NCI-H2196 (cell line): ENCODE measurements around the gene NDUFV1.
"Not testable (repeated sequence)": the region's sequence is repeated elsewhere in the genome, so short reads cannot be mapped to it uniquely, and the experiment has no call there.

Source experiments
- DNase-seq: peaks from one replicate; lab custom pipeline; 2025; ENCODE audit not compliant: unreplicated experiment; lab: John Stamatoyannopoulos, UW

NDUFV1 gene

DNA sequence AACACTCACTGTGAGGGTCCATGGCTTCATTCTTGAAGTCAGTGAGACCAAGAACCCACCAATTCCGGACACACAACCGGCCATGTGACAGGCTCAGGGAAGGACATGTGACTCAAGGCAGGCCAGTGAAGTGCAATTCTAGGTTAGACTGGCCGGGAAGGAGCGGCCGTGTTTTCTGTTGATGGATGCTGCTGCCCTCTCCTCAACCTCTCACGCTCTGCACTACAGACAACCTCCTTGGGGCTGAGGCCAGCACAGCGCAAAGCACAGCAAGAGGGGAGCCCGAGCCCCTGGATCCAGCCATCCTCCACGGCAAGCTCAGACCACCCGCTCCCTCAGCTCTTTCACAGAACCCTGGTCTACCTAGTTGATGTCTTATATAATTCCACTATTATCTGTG, 20.2 kb downstream of the NDUFV1 start:
- no peak for DNase-seq

GRCh38 chr11:67627441-67627811, 20.7 kb downstream of the NDUFV1 start:
- DNase-seq, result no peak

- no peak for DNase-seq
Observed at GRCh38 chr11:67627812-67628624, 21.3 kb downstream of the NDUFV1 start.

DNA sequence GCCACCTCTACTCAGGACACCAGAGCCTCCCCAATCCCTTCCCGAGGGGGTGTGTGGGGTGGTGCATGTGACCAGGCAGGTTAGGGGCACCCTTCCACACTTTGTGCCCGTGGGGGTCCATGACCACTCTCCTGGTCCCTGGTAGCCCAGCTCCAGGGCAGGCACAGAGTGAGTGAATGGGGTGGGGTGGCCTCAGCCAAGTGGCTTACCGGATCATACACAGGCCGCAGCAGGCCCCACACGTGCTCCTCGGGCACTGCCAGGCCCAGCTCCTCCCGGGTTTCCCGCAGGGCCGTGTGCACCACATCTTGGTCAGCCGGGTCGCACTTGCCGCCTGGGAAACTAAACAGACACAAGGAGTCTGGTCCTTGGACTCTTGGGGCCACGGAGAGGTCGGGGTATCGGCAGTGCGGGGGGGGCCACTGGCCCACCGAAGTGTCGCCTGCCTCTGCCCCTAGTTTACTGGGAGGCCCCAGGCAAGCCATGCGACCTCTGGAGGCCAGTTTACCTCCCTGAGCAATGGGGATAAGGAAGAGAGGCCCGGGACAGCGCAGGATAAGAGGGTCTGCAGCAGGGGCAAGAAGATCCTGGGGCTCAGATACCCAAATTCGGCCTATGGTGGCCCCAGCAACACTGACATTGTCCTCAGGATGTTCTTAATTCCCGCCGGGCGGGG, 22.1 kb downstream of the NDUFV1 start:
- no peak for DNase-seq

GRCh38 chr11:67629386-67630227, 22.9 kb downstream of the NDUFV1 start, which contains the start of gene NUDT8:
NUDT8 (minus strand) TSS chr11:67629937; CDS start chr11:67629911, 26 bp downstream.
- peak; percentile 89 for DNase-seq

DNA sequence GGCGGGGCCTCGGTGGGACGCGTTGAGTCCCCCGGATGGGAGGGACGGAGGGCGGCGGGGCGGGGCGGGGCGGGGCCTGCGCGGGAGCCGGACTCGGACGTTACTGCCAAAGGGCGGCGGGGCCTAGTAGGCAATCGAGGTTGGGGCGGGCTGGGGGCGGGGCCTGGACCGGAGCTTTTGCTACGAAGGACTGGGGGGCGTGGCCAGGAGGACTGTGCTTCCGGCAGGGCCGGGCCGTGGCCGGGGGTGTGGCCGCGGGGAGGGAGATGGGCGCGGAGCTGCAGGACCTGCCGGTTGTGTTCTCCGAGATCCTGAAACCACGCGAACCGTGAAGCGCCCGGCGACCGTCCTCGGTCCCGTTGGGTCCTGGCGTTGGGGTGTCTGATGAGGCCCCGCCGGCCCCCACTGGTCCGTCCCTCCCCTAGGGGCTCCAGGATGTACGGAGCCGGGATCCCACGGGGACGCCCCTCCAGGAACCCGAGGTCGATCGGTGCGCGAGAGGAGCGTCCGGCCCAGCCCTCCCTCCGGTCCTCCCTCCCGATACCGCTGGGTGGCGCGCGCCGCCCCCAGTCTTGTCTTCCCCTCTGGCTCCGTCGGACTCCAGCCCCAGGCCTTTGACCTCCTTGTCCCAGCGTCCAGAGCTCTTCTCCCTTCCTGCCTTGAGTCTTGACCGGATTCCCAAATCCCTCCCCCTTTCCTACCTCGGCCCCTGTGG, 23.6 kb downstream of the NDUFV1 start:
- DNase-seq, result peak; percentile 98

GRCh38 chr11:67630943-67631331, 24.2 kb downstream of the NDUFV1 start:
- DNase-seq, result no peak

DNA sequence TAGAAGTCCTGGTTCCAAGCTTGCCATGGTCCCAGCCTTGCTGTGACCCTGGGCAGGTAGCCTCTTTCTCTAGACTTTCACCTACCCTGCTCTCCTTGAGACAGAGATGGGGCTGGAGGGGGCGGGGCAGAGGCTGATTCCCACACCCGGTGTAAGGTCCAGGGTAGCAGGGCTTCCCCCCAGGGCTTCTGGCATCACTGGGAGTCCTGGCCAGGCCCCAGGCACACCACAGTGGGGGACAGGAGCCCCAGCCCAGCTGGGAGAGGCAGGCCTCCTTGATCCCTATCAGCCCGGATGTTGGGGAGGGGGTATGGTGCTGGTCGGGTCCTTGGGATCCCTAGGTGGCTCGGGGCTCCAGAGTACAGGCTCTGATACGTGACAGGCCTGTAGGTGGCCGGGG, 24.7 kb downstream of the NDUFV1 start:
- no peak for DNase-seq

DNA sequence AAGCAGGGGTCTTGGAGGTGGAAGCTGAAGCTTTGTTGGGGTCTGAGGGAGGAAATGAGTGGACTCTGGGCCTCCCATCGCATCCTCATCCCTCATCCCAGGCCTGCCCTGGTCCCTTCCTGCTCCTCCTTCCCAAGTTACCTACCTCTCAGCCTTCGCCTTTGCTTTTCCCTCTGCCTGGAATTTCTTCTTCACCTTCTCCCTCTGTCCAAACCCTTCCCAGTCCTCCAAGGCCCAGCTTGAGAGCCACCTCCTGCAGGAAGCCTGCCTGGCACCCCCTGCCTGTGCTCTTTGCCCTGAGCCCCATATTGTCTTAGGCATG, 25.1 kb downstream of the NDUFV1 start:
- DNase-seq, result no peak

DNA sequence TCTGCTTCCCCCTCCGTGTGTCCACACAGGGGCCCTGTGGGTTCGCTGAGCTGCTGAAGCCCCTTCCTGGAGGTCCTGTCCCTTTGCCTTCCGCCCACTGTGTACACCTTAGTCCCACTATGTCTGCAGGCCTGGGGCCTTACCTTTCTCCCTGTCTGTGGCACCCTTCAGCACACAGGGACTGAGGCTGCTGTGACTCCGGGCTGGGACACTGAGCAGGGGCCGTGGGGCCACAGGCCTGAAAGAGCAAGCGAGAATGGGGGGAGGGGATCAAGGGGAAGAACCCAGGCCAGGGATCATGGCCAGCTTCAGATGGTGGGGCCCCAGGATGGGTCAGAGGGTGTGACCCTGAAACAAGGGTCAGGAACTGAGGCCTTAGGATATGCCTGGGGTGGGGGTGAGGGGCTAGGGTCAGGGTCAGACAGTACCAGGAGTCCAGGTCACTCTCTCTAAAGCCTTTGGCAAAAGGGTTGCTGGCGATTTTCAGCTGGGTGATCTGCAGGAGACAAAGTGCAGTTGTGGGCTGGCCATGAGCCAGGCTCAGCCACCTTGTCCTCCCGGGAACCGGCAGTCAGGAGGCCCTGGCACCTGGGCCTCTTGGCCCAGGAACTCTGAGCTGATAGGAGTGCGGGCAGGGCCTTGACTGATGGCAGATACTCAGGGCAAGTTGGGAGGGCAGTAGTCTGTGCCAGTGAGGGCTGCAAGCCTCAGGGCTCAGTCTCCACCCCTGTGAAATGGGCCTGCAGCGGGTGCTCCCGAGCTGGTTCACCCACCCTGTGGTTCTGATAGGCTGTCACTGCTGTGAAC, 25.6 kb downstream of the NDUFV1 start:
- DNase-seq, result peak; percentile 75

GRCh38 chr11:67632982-67633755, 26.4 kb downstream of the NDUFV1 start:
- no peak for DNase-seq

- DNase-seq, result no peak
Observed at GRCh38 chr11:67633758-67634365, 27.1 kb downstream of the NDUFV1 start.

DNA sequence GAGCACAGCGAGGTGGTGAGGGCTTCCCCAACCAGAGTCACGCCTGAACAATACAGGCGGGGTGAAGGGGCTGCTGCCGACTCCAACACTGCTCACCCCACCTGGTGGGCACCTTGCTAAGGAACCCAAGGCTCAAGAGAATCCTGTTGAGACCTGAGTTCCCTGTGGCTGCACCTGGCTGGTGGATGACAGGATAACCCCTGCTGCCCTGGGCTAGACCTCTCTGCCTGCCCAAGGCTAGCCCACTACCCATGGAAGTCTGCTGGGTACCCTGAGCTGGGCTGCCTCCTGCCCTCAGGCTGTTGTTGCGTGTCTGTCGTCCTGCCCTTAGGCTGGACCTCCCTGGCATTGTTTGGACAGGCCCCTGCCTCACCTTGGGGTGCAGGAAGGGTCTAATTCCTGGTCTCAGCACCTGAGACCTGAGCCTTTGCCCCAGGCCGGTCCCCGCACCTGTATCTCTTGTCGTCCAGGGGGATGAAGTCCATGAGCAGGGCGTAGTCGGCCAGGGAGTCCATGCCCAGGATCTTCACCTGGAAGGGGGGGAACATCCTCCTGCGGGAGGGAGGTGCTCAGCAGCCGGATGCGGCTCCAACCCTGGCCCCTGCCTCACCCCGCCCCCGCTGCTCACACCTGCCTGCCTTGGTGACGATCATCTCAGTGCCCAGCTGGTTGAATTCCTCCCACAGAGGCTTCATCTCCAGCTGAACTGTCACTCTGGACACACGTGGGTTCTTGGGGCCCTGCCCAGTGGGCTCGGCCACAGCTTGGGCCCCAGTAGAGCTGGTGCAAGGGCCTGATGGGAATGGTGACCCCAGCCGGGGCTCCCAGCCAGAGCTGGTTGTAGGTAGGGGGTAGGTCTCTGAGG, 27.9 kb downstream of the NDUFV1 start:
- peak; percentile 17 for DNase-seq

DNA sequence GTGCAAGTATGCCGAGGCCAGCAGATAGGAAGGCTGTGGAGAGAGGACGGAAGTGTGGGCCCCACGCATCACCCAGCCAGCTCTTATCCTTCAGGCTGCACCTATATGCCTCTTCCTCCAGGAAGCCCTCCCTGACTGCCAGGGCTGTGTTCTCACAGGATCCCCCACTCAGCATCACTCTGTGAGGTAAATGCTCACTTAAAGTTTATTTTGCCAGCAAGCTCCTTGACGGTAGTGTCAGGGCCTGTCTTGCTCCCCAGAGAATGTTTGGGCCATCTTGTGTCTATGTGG, 28.4 kb downstream of the NDUFV1 start:
- DNase-seq, result no peak

- no peak for DNase-seq
Observed at GRCh38 chr11:67636962-67637361, 30.2 kb downstream of the NDUFV1 start.

DNA sequence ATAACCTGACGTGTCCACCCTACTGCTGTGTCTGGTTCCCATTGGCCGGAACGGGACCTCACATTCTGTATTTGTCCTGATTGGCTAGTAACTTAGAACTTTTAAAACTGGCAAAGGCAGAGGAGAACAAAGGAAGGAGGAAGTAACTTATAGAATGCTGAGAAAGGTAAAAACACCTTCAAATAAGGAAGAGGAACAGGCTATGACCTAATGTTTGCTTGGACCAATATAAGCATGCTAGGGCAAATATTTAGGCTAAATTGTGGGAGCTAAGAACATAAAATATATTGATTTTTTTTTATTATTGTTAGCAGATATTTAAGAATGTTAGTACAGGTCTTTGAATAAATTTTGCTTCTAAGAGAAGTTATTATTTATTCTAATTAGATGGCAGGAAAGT, 30.7 kb downstream of the NDUFV1 start:
- not testable (repeated sequence) for DNase-seq

DNA sequence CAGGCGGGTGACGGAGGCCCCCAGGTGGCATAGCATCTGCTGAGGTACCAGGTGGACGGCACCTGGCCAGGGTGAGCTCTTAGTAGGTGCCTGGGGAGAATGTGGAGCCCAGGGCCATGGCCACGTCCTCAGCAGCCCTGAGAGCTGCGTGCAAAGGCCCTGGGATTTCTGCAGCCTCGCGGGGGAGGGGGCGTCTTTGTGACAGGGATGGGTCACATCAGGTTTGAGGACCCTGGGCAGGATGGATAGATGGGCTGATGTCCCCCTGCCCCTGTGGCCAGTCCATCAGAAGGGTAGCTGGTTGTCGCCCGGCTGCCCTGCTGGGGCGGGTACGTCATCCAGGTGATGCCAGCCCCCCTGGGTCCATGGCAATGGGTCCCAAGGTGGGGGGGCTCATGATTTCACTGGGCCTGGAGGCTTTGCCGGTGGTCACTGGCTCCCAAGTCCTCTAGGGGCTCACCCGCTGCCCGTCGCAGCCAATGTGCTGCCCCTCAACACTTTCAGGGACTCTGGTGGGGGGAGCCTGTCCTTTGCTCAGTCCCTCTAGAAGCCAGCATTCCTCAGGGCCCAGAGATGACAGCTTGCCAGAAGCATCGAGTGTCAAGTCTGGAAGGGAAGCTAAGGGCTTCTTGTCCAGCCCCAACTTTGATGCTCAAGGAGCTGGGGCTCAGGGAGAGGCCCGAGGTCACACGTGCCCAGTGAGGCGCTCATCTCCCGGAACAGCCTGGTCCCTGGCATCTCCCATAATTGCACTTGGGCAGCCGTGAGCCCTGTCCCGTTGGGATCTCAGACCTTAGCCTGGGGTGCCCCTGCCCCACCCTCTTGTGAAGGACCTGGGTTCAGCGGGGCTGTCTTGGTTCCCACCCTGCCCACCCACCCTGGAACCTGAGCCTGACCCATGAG, 32.0 kb downstream of the NDUFV1 start:
- no peak for DNase-seq
